Thyroid gland (tissue), 4 donors: ENCODE measurements around the gene PRRG3. TPM values are rescaled to one million over a fixed set of nuclear protein-coding genes. Genes with fewer than 3 reads are reported as not detected.

Experiments
- DNase-seq, 2 donors: peaks; one replicate each; pipeline ENCODE4 v3.0.0-alpha.2; 2019
- H3K27ac ChIP-seq, 3 donors: fragments of 200-600 bp; sonication (generic); 1 replicate in 2 of 3; 2 replicates in 1 of 3; pipeline ENCODE4 v1.5.1; 2016 to 2019; ENCODE audit warnings: mild to moderate bottlenecking in 1 of 3, moderate library complexity in 1 of 3
- H3K27me3 ChIP-seq: fragments of 200-600 bp; sonication (generic); one replicate; pipeline ENCODE4 v1.5.1; 2019
- H3K36me3 ChIP-seq, 2 donors: fragments of 200-600 bp; sonication (generic); one replicate each; pipeline ENCODE4 v1.5.1; 2016 to 2019
- H3K4me1 ChIP-seq, 2 donors: fragments of 200-600 bp; sonication (generic); one replicate each; pipeline ENCODE4 v1.5.1; 2017 to 2019
- H3K4me3 ChIP-seq, 3 donors: fragments of 200-600 bp; sonication (generic); replicated peaks in 1 of 3; 1 replicate in 2 of 3; 2 replicates in 1 of 3; pipeline ENCODE4 v1.5.1; 2016; ENCODE audit warnings: mild to moderate bottlenecking in 1 of 3
- H3K9me3 ChIP-seq: fragments of 200-600 bp; sonication (generic); one replicate; pipeline ENCODE4 v1.5.1; 2017
- CTCF ChIP-seq, 6 experiments: fragments of 200-600 bp in 3 of 6; fragments of 450-650 bp in 3 of 6; sonication (generic) in 3 of 6; IDR thresholded peaks; one replicate each; pipeline ENCODE4 v1.5.1; 2016 to 2019; ENCODE audit warnings: antibody characterized with exemption in 6 of 6, mild to moderate bottlenecking in 2 of 6, inconsistent platforms in 1 of 6, moderate library complexity in 1 of 6
- POLR2A ChIP-seq, 2 donors: fragments of 450-650 bp; IDR thresholded peaks; one replicate each; pipeline ENCODE4 v1.6.1; 2017; ENCODE audit warnings: antibody characterized with exemption in 2 of 2, mild to moderate bottlenecking in 2 of 2, moderate library complexity in 1 of 2
- WGBS, 2 donors: methylation state at CpG; one replicate each; pipeline ENCODE4 v1.1.5; 2017; 5-methylcytosine and 5-hydroxymethylcytosine counted together
- intact Hi-C: fragments of 100-400 bp; cut with DNase I; formaldehyde crosslinking; loops from one replicate; pipeline ENCODE4 v1.15.1; 2023
- total RNA-seq, 4 donors: library from RNA; depleted of rRNA; stranded (reverse); fragments of >200 nt; gene quantifications; one replicate each; pipeline ENCODE4 v1.2.3, GENCODE V29; 2016

Gene PRRG3
- total RNA-seq, 4 donors from 2014 or later = under 0.01 to 3.9 (median 2.1) TPM; not detected in 1

DNA sequence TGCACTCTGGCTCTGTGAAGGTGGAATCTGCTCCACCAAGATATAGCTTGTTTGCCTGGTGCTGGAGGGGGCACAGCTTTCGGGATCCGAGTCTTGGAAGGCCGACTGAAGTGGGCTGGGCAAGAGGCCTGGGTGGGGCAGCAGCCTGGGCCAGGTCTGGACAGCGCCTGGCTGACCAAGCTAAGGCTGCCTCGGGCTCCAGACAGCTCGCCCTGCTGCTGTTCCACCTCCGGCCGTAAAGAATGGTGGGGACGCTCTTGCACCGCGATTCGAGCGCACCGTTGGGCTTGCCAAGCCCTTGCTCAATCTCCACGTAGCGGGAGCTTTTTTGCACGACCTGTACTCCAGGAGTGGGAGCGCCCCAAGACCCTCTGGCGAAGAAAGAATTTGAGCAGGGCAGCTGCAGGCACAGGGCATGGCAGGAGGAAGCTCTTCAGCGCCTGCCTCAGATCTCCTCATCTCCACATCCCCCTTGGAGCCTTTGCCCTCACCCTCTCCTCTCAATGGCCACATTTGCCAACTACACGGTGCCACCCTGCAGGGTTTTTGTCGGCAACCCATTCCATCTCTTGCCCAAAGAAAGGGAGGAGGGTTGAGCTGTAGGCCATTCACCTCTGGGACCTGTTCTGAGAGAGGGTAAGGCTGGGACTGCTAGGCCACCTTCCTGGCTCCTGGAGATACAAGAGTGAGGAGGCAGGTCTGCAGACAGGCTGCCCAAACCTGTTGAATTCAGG, 58.2 kb downstream of the PRRG3 start:
- intact Hi-C loops = no loop called here

DNA sequence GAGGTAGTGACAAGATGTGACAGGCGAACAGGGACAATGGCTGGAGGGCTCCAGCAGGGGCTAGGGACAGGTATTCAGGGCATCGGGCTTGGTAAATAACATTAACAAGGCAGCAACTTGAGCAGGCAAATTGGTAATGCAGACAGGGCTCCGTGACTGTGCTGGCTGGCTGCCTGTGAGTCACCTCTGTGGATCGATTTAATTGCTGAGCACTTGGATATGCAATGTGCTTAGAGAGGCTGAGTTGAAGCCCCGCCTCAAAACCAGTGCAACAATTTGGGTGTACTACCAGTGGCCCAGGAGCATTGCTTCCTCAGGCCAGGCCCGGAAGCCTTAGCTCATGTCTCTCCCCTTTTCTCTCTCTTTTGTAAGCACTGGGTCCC, 58.8 kb downstream of the PRRG3 start:
- intact Hi-C loops = no loop called here
- 55 to 73% methylated on average over 2 to 3 of the region's 6 CpGs for WGBS, 2 donors
- TF ChIP-seq CTCF (IDR thresholded peaks at IDR 0.05) = no peak
- no peak for TF ChIP-seq POLR2A (IDR thresholded peaks at IDR 0.05)
- Histone ChIP-seq H3K27ac (no peak overlapping the region), H3K36me3 (no peaks in the 10 kb centered on the region), H3K9me3 (no peaks in the 10 kb centered on the region), H3K27me3 (no peaks in the 10 kb centered on the region), H3K4me1 (no peaks in the 10 kb centered on the region), H3K4me3 (no peak overlapping the region)
- DNase-seq = peak; percentile 69 to 73

More for the DNA sequence above, 58.2 kb downstream of the PRRG3 start:
- Histone ChIP-seq H3K4me3 (no peak overlapping the region), H3K36me3 (no peaks in the 10 kb centered on the region), H3K9me3 (no peaks in the 10 kb centered on the region), H3K27me3 (no peaks in the 10 kb centered on the region), H3K27ac (no peak overlapping the region), H3K4me1 (no peaks in the 10 kb centered on the region)
- 18 to 20% methylated on average over 2 to 3 of the region's 22 CpGs for WGBS, 2 donors
- no peak for TF ChIP-seq POLR2A (IDR thresholded peaks at IDR 0.05)
- peak; percentile 50 to 91 (median 77) for TF ChIP-seq CTCF (IDR thresholded peaks at IDR 0.05)
- peak; percentile 55 to 59 for DNase-seq

GRCh38 chrX:151754641-151755215, 59.5 kb downstream of the PRRG3 start:
- WGBS, 2 donors = 50 to 58% methylated on average over 6 to 10 of the region's 11 CpGs
- TF ChIP-seq CTCF (IDR thresholded peaks at IDR 0.05) = no peak
- TF ChIP-seq POLR2A (IDR thresholded peaks at IDR 0.05) = no peak
- Histone ChIP-seq H3K27me3 (no peaks in the 10 kb centered on the region), H3K36me3 (no peaks in the 10 kb centered on the region), H3K4me3 (no peak overlapping the region), H3K4me1 (no peaks in the 10 kb centered on the region), H3K27ac (no peak overlapping the region), H3K9me3 (no peaks in the 10 kb centered on the region)
- intact Hi-C loops = no loop called here
- peak; percentile 12 to 52 for DNase-seq

Other genes starting within 250 kb of the PRRG3 start
- under 1 TPM in 2 of 4 donors, not detected in 2; 0.11 to 0.13 TPM for gene PASD1, start 131.8 kb upstream of the PRRG3 start, total RNA-seq
- gene FATE1, start 20.6 kb downstream of the PRRG3 start, total RNA-seq = 1 to 10 TPM in 2 of 4 donors, not detected in 2; 1.7 to 4.7 TPM
- gene CNGA2, start 39.3 kb downstream of the PRRG3 start, total RNA-seq = not detected
- under 1 TPM in 1 of 4 donors, not detected in 3; 0.27 TPM for gene MAGEA4, start 217.4 kb downstream of the PRRG3 start, total RNA-seq